ENCODE measurements around the gene SRD5A2.

- TF ChIP-seq CTCF (conservative IDR thresholded peaks at IDR 0.05): no peak
- TF ChIP-seq ZFX (IDR thresholded peaks at IDR 0.05): no peak
Observed at GRCh38 chr2:31517442-31518203, 63.1 kb downstream of the SRD5A2 start.
